GM19025 (cell line): ENCODE results near the gene CAMKMT.

Experiments used
- ATAC-seq: cut with Tn5 transposase; IDR thresholded peaks from one replicate; pipeline ENCODE4 v1.9.1; 2021; ENCODE audit warnings: mild to moderate bottlenecking, low read depth, moderate library complexity; ENCODE audit not compliant: unreplicated experiment

CAMKMT gene

GRCh38 chr2:44632931-44633689, 271.4 kb downstream of the CAMKMT start:
- no peak for ATAC-seq

GRCh38 chr2:44635725-44636124, 274.0 kb downstream of the CAMKMT start:
- ATAC-seq = no peak

- no peak for ATAC-seq
Observed at GRCh38 chr2:44638649-44639048, 276.9 kb downstream of the CAMKMT start.

GRCh38 chr2:44639399-44639798, 277.7 kb downstream of the CAMKMT start:
- no peak for ATAC-seq

GRCh38 chr2:44642123-44642857, 280.5 kb downstream of the CAMKMT start:
- ATAC-seq = no peak

GRCh38 chr2:44645937-44646336, 284.2 kb downstream of the CAMKMT start:
- no peak for ATAC-seq

GRCh38 chr2:44649381-44649780, 287.6 kb downstream of the CAMKMT start:
- no peak for ATAC-seq

- ATAC-seq = no peak
Observed at GRCh38 chr2:44650796-44651195, 289.0 kb downstream of the CAMKMT start.

GRCh38 chr2:44651974-44652373, 290.2 kb downstream of the CAMKMT start:
- no peak for ATAC-seq

- no peak for ATAC-seq
Observed at GRCh38 chr2:44652701-44653100, 291.0 kb downstream of the CAMKMT start.

GRCh38 chr2:44655401-44655864, 293.7 kb downstream of the CAMKMT start:
- no peak for ATAC-seq

- no peak for ATAC-seq
Observed at GRCh38 chr2:44656460-44656859, 294.7 kb downstream of the CAMKMT start.

- ATAC-seq = no peak
Observed at GRCh38 chr2:44663471-44664073, 301.8 kb downstream of the CAMKMT start.

GRCh38 chr2:44668336-44668735, 306.6 kb downstream of the CAMKMT start:
- ATAC-seq = no peak

GRCh38 chr2:44671276-44671675, 309.5 kb downstream of the CAMKMT start:
- ATAC-seq = no peak

- no peak for ATAC-seq
Observed at GRCh38 chr2:44671916-44672315, 310.2 kb downstream of the CAMKMT start.

GRCh38 chr2:44672431-44672830, 310.7 kb downstream of the CAMKMT start:
- no peak for ATAC-seq

- ATAC-seq = no peak
Observed at GRCh38 chr2:44674473-44675284, 312.9 kb downstream of the CAMKMT start.

- ATAC-seq = no peak
Observed at GRCh38 chr2:44676379-44676778, 314.6 kb downstream of the CAMKMT start.

GRCh38 chr2:44679584-44679983, 317.8 kb downstream of the CAMKMT start:
- no peak for ATAC-seq

- ATAC-seq = no peak
Observed at GRCh38 chr2:44679990-44680389, 318.2 kb downstream of the CAMKMT start.
